ENCODE measurements around the gene SYT11.

- TF ChIP-seq CTCF (IDR thresholded peaks at IDR 0.05; ENCODE audit: low read length) (no peak), EZH2 (optimal IDR thresholded peaks at IDR 0.05; ENCODE audit: low read depth, low read length) (no peak), EZH2phosphoT487 (IDR thresholded peaks at IDR 0.05; ENCODE audit: low read length) (no peak)
Measured at GRCh38 chr1:155931332-155932038, 72.1 kb downstream of the SYT11 start.
